GM18868 (cell line): Measurements from ENCODE around the gene LGALS1.
"Not testable (repeated sequence)": the region's sequence is repeated elsewhere in the genome, so short reads cannot be mapped to it uniquely, and the experiment has no call there.

Source experiments
- ATAC-seq: cut with Tn5 transposase; IDR thresholded peaks from one replicate; pipeline ENCODE4 v1.9.1; 2021; ENCODE audit warnings: mild to moderate bottlenecking, moderate library complexity; ENCODE audit not compliant: unreplicated experiment

The LGALS1 gene

DNA sequence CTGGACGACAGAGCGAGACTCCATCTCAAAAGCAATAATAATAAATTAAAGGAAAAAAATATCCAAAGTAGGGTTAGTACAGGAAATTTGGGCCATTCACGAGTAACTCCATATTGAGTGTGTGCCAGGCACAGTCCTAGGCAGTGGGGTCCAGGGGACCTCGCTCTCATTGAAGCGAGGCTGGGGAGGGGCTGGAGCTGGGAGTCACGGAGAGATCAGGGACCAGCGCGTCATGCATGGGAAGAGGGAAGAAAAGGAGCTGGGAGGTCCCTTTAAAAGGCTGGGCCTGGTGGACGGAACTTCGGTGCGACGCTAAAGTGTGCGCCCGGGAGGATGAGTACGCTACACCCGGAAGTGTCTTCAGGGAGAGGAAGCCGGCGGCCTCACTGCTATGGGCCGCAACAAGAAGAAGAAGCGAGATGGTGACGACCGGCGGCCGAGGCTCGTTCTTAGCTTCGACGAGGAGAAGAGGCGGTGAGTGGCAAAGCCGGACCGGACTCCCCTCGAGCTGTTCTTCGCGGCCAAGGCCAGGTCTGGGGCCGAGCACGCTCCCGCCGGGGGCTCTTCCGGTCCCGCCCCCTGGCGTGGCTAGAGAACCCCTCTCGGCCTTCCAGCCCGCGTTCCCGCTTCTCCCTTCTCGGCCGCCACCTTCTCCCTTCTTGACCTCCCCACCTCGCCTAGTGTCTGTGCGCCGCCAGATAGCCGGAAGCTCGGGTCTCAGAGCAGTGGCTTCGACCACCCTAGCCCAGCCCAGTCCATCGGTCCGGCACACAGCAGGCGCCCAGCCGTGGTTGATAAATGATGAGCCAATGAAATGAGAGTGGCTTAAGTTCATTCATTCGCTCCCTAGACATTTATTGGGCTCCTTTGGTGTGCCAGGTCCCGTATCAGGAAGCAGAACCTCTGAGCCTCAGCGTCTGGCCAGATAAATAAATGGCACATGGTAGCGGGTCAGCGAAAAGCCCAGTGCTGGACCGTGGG is 10.9 kb downstream of the LGALS1 start, which contains the start of gene NOL12:
TSS of gene NOL12 (plus strand) at position 342 of the 981 bp plus-strand sequence. CDS start at position 392, 50 bp downstream.
- ATAC-seq = peak; percentile 70

- ATAC-seq = no peak
These were observed 15.0 kb downstream of the LGALS1 start for GRCh38 chr22:37690407-37690806.

- ATAC-seq = no peak
These were observed 15.6 kb downstream of the LGALS1 start for GRCh38 chr22:37690901-37691504.

- no peak for ATAC-seq
These were observed 17.3 kb downstream of the LGALS1 start for GRCh38 chr22:37692627-37693285.

- not testable (repeated sequence) for ATAC-seq
These were observed 18.7 kb downstream of the LGALS1 start for GRCh38 chr22:37694131-37694530.

DNA sequence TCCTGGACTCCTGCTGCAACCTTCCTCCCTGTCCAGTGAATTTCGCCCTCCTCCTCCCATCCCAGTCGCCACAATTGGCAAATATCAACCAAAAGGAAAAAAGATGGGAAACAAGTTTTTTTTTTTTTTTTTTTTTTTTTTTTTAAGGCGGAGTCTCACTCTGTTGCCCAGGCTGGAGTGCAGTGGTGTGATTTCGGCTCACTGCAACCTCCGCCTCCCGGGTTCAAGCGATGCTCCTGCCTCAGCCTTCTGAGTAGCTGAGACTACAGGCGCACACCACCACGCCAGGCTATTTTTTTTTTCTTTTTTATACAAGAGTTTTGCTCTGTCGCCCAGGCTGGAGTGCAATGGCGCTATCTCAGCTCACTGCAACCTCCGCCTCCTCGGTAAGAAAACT is 20.8 kb downstream of the LGALS1 start:
- ATAC-seq = not testable (repeated sequence)

- peak; percentile 77 for ATAC-seq
These were observed 21.5 kb downstream of the LGALS1 start, which contains the start of gene TRIOBP for GRCh38 chr22:37696657-37697537. Gene TRIOBP (plus strand): TSS chr22:37697048. CDS start chr22:37701366, 4,318 bp downstream.

DNA sequence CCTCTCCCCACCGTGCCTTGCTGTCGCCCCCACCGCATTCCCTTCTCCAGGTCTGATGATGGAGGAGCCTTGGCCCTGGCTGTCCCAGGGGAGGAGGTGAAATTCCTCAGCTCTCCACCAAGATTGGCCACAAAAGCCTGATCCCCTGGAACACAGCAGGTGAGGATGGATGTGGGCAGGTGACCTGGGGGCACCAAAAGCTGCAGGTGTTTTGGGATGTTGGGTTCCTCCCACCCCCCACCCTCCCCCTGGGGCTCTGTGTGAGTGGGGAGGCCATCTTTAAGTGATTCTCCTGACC is 22.1 kb downstream of the LGALS1 start:
- ATAC-seq = no peak

- no peak for ATAC-seq
These were observed 25.8 kb downstream of the LGALS1 start for GRCh38 chr22:37701141-37701786.

DNA sequence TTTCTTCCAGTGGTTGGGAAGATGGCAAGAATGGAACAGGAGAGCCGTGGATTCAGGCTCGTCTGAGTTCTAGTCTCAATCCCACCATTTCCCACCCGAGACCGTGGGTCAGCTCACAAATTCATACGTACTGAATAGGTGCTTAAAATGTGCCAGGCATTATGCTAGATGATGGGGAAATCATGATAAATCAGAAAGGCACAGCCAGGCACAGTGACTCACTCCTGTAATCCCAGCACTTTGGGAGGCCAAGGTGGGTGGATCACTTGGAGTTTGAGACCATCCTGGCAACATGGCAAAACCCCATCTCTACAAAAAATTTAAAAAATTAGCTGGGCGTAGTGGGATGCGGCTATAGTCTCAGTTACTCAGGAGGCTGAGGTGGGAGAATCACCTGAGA is 28.5 kb downstream of the LGALS1 start:
- no peak for ATAC-seq

GRCh38 chr22:37704645-37705044 is 29.2 kb downstream of the LGALS1 start:
- no peak for ATAC-seq

GRCh38 chr22:37705205-37705604 is 29.8 kb downstream of the LGALS1 start:
- no peak for ATAC-seq

GRCh38 chr22:37708580-37709444 is 33.4 kb downstream of the LGALS1 start:
- ATAC-seq = no peak

DNA sequence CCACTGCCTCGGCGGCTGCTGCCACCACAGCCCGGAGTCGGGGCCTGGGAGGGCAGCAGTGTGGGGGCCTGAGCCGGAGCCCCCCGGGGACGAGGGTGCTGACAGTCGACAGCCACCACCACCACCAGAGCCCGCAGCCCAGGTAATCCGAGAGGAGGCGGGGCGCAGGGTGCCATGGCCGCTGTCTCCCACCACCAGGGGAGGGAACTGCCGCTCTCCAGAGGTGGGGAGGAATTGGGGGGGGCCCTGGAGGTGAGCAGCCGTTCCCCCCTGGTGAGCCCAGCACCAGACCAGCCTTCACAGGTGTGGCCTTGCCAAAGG is 34.0 kb downstream of the LGALS1 start:
- ATAC-seq = no peak

DNA sequence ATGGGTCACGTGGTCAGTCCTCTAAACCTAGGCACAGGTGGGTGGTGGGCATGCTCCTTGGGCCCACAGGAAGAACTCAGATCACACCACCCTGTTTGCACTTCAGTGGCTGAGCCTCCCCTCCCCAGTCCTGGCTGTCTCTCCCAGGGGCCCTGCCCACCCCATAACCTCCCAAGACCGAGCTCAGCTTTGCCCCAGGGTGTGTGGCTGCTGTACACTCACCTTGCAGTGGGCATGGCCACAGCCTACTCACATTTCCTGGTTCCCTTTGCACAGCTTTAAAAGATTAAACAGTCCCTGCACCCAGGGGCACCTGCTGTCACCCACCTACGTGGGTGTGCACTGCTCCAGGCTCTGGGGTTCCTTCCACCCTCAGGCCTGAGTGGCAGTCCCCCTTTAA is 35.2 kb downstream of the LGALS1 start:
- no peak for ATAC-seq

GRCh38 chr22:37711490-37711889 is 36.1 kb downstream of the LGALS1 start:
- no peak for ATAC-seq

GRCh38 chr22:37713761-37714160 is 38.3 kb downstream of the LGALS1 start:
- no peak for ATAC-seq

DNA sequence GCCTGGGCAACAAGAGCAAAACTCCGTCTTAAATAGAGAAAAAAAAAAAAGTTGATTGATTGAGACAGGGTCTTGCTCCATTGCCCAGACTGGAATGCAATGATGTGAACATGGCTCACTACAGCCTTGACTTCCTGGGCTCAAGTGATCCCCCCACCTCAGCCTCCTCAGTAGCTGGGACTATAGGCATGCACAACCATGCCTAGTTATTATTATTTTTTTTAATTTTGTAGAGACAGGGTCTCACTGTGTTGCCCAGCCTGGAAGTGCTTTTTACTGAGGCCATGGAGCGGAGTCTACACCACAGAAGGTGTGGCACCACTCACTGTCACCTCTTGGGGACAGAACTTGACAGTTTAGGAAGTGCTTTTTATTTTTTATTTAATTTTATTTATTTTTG is 39.2 kb downstream of the LGALS1 start:
- ATAC-seq = no peak

DNA sequence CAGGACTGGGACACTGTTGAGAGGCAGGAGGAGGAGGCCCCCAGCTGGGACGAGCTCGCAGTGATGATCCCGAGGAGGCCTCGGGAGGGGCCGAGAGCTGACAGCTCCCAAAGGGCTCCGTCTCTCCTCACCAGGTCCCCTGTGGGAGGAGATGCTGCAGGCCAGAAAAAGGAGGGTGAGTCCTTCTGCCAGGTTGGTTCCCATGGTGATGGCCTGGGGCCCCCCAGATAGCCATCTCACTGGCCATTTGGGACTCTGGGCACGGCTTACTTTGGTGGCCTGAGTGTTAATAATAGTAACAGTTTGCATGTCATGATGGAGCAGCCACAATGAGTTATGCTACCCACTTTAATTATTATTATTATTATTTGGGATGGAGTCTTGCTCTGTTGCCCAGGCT is 40.3 kb downstream of the LGALS1 start:
- no peak for ATAC-seq
